ENCODE data around the gene BCAR1. TPM values are rescaled to one million over a fixed set of nuclear protein-coding genes. Genes with fewer than 3 reads are reported as not detected.

The BCAR1 gene
- total RNA-seq, 2 donors from 2014 or later: not detected

GRCh38 chr16:75264999-75265910 is 13.8 kb upstream of the BCAR1 start:
- H3K4me3 Mint-ChIP-seq: peak overlapping the region; percentile 43
- no peak for ATAC-seq

GRCh38 chr16:75264457-75264998 is 13.1 kb upstream of the BCAR1 start:
- Mint-ChIP-seq H3K27ac (no peak overlapping the region), H3K4me3 (peak overlapping the region; percentile 43), H3K9me3 (no peaks in the 10 kb centered on the region), H3K36me3 (no peaks in the 10 kb centered on the region), H3K4me1 (ENCODE audit: low read depth in 2 of 2) (peaks cover 0 to 2% of the 10 kb centered on the region in 2 donors), H3K27me3 (peaks cover 33 to 42% of the 10 kb centered on the region in 2 donors)
- ATAC-seq: no peak
- DNase-seq (ENCODE audit: low spot score): no peak

More at GRCh38 chr16:75264999-75265910, 13.8 kb upstream of the BCAR1 start:
- Mint-ChIP-seq H3K4me1 (ENCODE audit: low read depth in 2 of 2) (peaks cover 0 to 2% of the 10 kb centered on the region in 2 donors), H3K27ac (no peak overlapping the region), H3K9me3 (no peaks in the 10 kb centered on the region), H3K36me3 (no peaks in the 10 kb centered on the region), H3K27me3 (peaks cover 33 to 42% of the 10 kb centered on the region in 2 donors)
- DNase-seq (ENCODE audit: low spot score): no peak

- Mint-ChIP-seq H3K4me1 (ENCODE audit: low read depth in 2 of 2) (peaks cover 0 to 2% of the 10 kb centered on the region in 2 donors), H3K27me3 (peaks cover 33 to 44% of the 10 kb centered on the region in 2 donors), H3K9me3 (no peaks in the 10 kb centered on the region), H3K27ac (no peak overlapping the region), H3K36me3 (no peaks in the 10 kb centered on the region), H3K4me3 (peak overlapping the region; percentile 43)
- no peak for DNase-seq (ENCODE audit: low spot score)
- no peak for ATAC-seq
These were observed 12.6 kb upstream of the BCAR1 start for GRCh38 chr16:75263963-75264445.

- no peak overlapping the region for H3K4me3 Mint-ChIP-seq
- no peaks in the 10 kb centered on the region for H3K9me3 Mint-ChIP-seq
- peaks cover 35 to 46% of the 10 kb centered on the region in 2 donors for H3K27me3 Mint-ChIP-seq
- no peaks in the 10 kb centered on the region for H3K36me3 Mint-ChIP-seq
- DNase-seq (ENCODE audit: low spot score) (no peak), ATAC-seq (no peak)
- H3K4me1 Mint-ChIP-seq (ENCODE audit: low read depth in 2 of 2): peaks cover 0 to 2% of the 10 kb centered on the region in 2 donors
- H3K27ac Mint-ChIP-seq: no peak overlapping the region
These were observed 12.0 kb upstream of the BCAR1 start for GRCh38 chr16:75263291-75263962.

GRCh38 chr16:75262800-75263127 is 11.3 kb upstream of the BCAR1 start:
- no peaks in the 10 kb centered on the region for H3K9me3 Mint-ChIP-seq
- H3K36me3 Mint-ChIP-seq: no peaks in the 10 kb centered on the region
- peaks cover 40 to 50% of the 10 kb centered on the region in 2 donors for H3K27me3 Mint-ChIP-seq
- no peak for ATAC-seq
- H3K27ac Mint-ChIP-seq: no peak overlapping the region
- peaks cover 0 to 2% of the 10 kb centered on the region in 2 donors for H3K4me1 Mint-ChIP-seq (ENCODE audit: low read depth in 2 of 2)
- no peak for DNase-seq (ENCODE audit: low spot score)
- H3K4me3 Mint-ChIP-seq: no peak overlapping the region

- ATAC-seq: no peak
- Mint-ChIP-seq H3K4me3 (no peak overlapping the region), H3K27ac (no peak overlapping the region), H3K36me3 (no peaks in the 10 kb centered on the region), H3K9me3 (no peaks in the 10 kb centered on the region), H3K27me3 (peaks cover 40 to 50% of the 10 kb centered on the region in 2 donors), H3K4me1 (ENCODE audit: low read depth in 2 of 2) (peaks cover 0 to 2% of the 10 kb centered on the region in 2 donors)
- no peak for DNase-seq (ENCODE audit: low spot score)
These were observed 10.8 kb upstream of the BCAR1 start for GRCh38 chr16:75262104-75262799.

GRCh38 chr16:75261590-75262078 is 10.2 kb upstream of the BCAR1 start:
- Mint-ChIP-seq H3K4me3 (no peak overlapping the region), H3K9me3 (no peaks in the 10 kb centered on the region), H3K27me3 (peaks cover 39 to 50% of the 10 kb centered on the region in 2 donors), H3K27ac (no peak overlapping the region), H3K36me3 (no peaks in the 10 kb centered on the region), H3K4me1 (ENCODE audit: low read depth in 2 of 2) (peaks cover 0 to 2% of the 10 kb centered on the region in 2 donors)
- peak in 1 of 2 donors; percentile 2 for ATAC-seq
- no peak for DNase-seq (ENCODE audit: low spot score)

- DNase-seq (ENCODE audit: low spot score): no peak
- H3K36me3 Mint-ChIP-seq: no peaks in the 10 kb centered on the region
- H3K4me1 Mint-ChIP-seq (ENCODE audit: low read depth in 2 of 2): no peaks in the 10 kb centered on the region
- ATAC-seq: peak in 1 of 2 donors; percentile 8
- no peak overlapping the region for H3K27ac Mint-ChIP-seq
- H3K27me3 Mint-ChIP-seq: peaks cover 33 to 46% of the 10 kb centered on the region in 2 donors
- no peak overlapping the region for H3K4me3 Mint-ChIP-seq
- no peaks in the 10 kb centered on the region for H3K9me3 Mint-ChIP-seq
These were observed 9.6 kb upstream of the BCAR1 start for GRCh38 chr16:75260851-75261589.

- H3K9me3 Mint-ChIP-seq: no peaks in the 10 kb centered on the region
- H3K4me1 Mint-ChIP-seq (ENCODE audit: low read depth in 2 of 2): no peaks in the 10 kb centered on the region
- ATAC-seq (no peak), DNase-seq (ENCODE audit: low spot score) (no peak)
- H3K4me3 Mint-ChIP-seq: no peak overlapping the region
- H3K36me3 Mint-ChIP-seq: no peaks in the 10 kb centered on the region
- H3K27ac Mint-ChIP-seq: no peak overlapping the region
- peaks cover 32 to 44% of the 10 kb centered on the region in 2 donors for H3K27me3 Mint-ChIP-seq
These were observed 7.3 kb upstream of the BCAR1 start for GRCh38 chr16:75258807-75259141.

- Mint-ChIP-seq H3K27ac (no peak overlapping the region), H3K36me3 (no peaks in the 10 kb centered on the region), H3K9me3 (no peaks in the 10 kb centered on the region), H3K4me1 (ENCODE audit: low read depth in 2 of 2) (no peaks in the 10 kb centered on the region), H3K27me3 (peaks cover 30 to 39% of the 10 kb centered on the region in 2 donors), H3K4me3 (no peak overlapping the region)
- ATAC-seq (no peak), DNase-seq (ENCODE audit: low spot score) (no peak)
These were observed 6.7 kb upstream of the BCAR1 start for GRCh38 chr16:75257886-75258806.

GRCh38 chr16:75256696-75257343 is 5.4 kb upstream of the BCAR1 start:
- Mint-ChIP-seq H3K4me1 (ENCODE audit: low read depth in 2 of 2) (no peaks in the 10 kb centered on the region), H3K27ac (no peak overlapping the region), H3K27me3 (peaks cover 27 to 38% of the 10 kb centered on the region in 2 donors), H3K9me3 (no peaks in the 10 kb centered on the region), H3K4me3 (no peak overlapping the region), H3K36me3 (no peaks in the 10 kb centered on the region)
- ATAC-seq (peak in 1 of 2 donors; percentile 14), DNase-seq (ENCODE audit: low spot score) (no peak)

All from natural killer cell treated with Interleukin-12 subunit alpha and Interleukin-12 subunit beta and Interleukin-15 and Interleukin-18, amount 100 ng/mL, for 72 hours (primary cell).